Amygdala (tissue), 56 donors: ENCODE data around the gene HLA-DMA.
"Not testable (repeated sequence)": the region's sequence is repeated elsewhere in the genome, so short reads cannot be mapped to it uniquely, and the experiment has no call there.

ENCODE experiments used
- DNase-seq, 56 donors: peaks; one replicate each; lab custom pipeline; 2025; lab: John Stamatoyannopoulos, UW

HLA-DMA gene

GRCh38 chr6:32960563-32960962 is 7.7 kb upstream of the HLA-DMA start:
- DNase-seq: no peak

GRCh38 chr6:32956176-32956575 is 3.3 kb upstream of the HLA-DMA start:
- DNase-seq: no peak

- DNase-seq: peak in 2 of 56 donors; percentile 14 to 21
Measured at GRCh38 chr6:32954986-32955802, 2.3 kb upstream of the HLA-DMA start.

- no peak for DNase-seq
Measured at GRCh38 chr6:32954267-32954666, 1.4 kb upstream of the HLA-DMA start.

- DNase-seq: no peak
Measured at GRCh38 chr6:32953775-32954174, 878 bp upstream of the HLA-DMA start.

GRCh38 chr6:32950449-32950848 is 2.4 kb downstream of the HLA-DMA start:
- no peak for DNase-seq

- no peak for DNase-seq
Measured at GRCh38 chr6:32950010-32950409, 2.9 kb downstream of the HLA-DMA start.

GRCh38 chr6:32949113-32949512 is 3.8 kb downstream of the HLA-DMA start:
- no peak for DNase-seq

GRCh38 chr6:32947552-32948465 is 5.1 kb downstream of the HLA-DMA start:
- DNase-seq: no peak

- DNase-seq: no peak
Measured at GRCh38 chr6:32946893-32947292, 6.0 kb downstream of the HLA-DMA start.

- DNase-seq: no peak
Measured at GRCh38 chr6:32945953-32946352, 6.9 kb downstream of the HLA-DMA start.

- no peak for DNase-seq
Measured at GRCh38 chr6:32945108-32945760, 7.7 kb downstream of the HLA-DMA start.

- peak in 3 of 56 donors; percentile 6 to 33 (median 27) for DNase-seq
Measured at GRCh38 chr6:32943864-32944649, 8.8 kb downstream of the HLA-DMA start.

GRCh38 chr6:32942555-32943123 is 10.3 kb downstream of the HLA-DMA start:
- DNase-seq: not testable (repeated sequence)

GRCh38 chr6:32941214-32941768 is 11.6 kb downstream of the HLA-DMA start:
- no peak for DNase-seq

- peak in 30 of 56 donors; percentile 10 to 81 (median 35) for DNase-seq
Measured at GRCh38 chr6:32940656-32941213, 12.2 kb downstream of the HLA-DMA start, which contains the start of gene HLA-DMB. HLA-DMB (minus strand) TSS chr6:32941028; CDS start chr6:32940807, 221 bp downstream.

- DNase-seq: no peak
Measured at GRCh38 chr6:32938494-32938893, 14.4 kb downstream of the HLA-DMA start.

- DNase-seq: peak in 6 of 56 donors; percentile 8 to 43 (median 27)
Measured at GRCh38 chr6:32937230-32937633, 15.7 kb downstream of the HLA-DMA start.
